Stimulated activated CD8-positive, alpha-beta memory T cell treated with anti-CD3 and anti-CD28 coated beads, Interleukin-4, amount 100 ng/mL, for 48 hours (primary cell): ENCODE data around the gene HOXA3.

Experiments
- DNase-seq: peaks from one replicate; pipeline ENCODE4 v3.0.0-alpha.2; 2020

The HOXA3 gene

DNA sequence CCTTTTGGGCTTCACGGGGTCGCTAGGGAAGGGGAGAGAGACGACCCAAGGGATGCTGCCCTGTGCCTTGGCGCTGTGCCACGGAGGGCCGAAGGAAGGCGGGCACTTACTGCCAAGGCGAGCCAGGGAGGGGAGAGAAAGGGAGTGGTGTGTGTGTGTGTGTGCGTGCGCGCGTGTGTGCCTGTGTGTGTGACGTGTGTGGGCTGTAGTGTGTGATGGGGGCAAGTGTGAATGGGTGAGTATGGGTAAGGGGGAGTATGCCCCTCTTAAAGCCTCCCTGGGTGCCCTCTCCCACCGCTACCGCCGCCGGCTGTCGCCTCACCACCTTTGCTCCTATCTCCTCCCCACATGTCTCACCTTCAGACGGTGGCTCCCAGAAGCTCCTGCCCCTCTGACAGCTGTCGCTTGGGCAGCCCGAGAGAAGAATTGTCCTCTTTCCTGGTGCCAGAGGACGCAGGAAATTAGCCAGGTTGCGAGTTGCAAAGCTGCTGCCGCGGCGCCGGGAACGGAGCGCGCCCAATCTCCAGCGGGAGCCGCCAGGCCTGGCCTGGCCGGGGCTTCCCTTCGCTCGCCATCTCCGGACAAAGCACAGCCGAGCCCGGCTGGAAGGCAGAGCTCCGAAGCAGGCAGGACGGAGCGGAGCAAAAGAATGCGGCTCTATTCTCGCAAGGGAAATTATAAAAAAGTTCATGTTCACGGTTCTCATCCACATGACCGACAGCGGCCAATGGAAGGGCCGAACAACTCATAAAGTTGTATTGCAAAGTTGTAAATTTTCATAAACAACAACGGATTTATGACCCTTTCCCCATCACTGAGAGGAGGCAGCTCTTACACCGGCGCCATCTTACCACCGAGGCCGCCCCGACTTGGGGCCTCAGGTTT lies at the start of gene HOXA3:
TSS of gene HOXA3 (minus strand) at position 653 of the 885 bp plus-strand sequence. CDS start 41,943 bp downstream, outside the sequence.
- no peak for DNase-seq

DNA sequence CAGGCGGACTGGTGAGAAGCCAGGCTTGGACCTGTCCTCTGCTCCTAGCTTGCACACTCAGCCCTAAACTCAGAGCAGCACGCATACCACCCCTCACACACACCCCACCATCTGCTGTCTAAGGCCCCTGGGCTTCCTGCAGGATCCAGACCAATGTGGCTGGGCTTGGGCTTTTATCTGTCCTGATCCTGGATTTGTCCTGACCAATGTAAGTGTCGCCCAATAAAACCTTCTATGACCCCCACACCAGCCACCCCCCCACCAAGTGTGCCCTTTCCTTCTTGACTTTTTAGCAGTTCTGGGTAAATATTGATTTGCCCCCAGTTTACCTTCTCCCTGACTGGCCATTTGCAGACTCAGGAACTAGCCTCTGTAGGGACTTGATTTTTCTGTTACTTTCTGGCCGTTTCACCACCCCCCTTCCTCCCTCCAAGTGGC lies 49.2 kb upstream of the HOXA3 start:
- DNase-seq = no peak

DNA sequence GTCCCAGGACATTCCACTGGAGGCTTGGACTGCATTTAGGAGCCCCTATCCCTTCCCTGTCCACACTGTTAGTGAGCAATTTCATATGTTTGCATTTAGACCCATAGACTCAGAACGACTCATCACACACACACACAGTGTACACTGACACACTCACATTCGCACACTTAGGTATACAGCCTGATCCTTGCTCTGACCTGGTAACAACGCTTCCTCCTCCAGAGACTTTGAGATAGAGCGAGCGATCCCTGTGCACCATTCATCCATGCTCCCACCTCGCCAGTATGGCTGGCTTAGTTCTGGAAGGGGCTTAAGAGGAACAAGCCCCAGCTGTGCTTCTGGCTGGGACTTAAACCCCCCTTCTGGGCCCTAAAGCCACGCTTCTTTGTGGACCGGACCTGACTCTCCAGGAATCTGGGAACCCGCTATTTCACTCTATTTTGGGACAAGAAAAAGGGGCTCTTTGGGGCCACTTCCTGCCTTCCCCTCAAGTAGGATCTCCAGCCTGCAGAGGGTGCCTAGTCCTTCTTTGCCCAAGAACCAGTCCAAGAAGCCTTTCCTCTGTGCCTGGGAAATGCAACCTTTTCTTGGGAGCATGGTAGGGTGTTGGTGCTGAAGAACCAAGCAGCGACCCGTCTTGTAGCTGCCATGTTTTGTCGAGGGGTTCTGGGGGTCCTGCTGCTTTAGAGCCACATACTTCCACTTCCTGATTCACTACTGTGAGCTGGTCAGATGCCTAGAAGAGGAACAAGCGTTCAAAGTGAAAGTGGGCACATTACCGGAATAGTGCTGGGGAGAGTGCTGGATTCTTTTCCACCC lies 48.6 kb upstream of the HOXA3 start:
- DNase-seq = no peak

DNA sequence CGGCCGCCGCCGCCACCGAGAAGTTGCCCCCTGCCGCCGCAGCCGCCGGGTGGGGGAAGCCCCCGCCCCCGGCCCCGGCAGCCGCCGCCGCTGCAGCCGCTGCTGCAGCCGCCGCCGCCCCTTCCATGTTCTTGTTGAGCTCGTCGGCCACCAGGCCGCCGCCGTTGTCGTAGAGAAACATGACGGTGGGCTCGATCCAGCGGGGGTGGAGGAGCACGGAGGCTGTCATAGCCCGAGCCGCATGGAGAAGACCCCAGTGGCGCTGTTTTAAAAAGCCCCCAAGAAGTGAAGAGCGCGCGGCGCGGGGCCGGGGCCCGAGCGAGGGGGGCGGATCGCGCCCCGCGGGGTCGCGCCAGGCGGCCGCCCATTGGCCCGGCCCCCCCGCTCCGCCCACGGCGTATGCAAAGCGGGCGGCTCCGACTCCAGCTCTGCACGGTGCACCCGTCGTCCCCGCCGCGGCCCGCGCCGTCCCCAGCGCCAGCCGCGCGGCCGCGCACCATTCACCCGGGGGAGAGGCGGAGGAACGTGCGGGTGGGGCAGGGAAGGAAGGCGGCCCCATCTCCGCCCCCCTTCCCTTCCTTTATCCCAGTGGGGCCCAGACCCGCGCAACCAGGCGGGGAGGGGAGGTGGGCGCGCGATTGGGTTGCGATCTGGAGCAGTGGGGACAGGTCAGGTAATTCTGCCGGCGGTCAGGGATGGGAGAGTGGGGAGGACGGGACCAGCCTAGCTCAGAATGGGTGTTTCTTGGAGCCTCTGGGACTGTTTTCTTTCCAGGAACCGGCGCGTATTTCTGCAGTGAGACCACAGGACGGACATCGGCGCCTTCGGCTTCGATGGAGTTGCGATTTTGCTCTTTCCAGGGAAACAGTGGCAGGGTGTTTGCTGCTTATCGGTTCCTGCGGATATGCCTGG lies 47.7 kb upstream of the HOXA3 start, which contains the start of gene HOXA13:
TSS of gene HOXA13 (minus strand) at position 243 of the 912 bp plus-strand sequence. CDS start at position 229, 14 bp downstream.
- DNase-seq = no peak

DNA sequence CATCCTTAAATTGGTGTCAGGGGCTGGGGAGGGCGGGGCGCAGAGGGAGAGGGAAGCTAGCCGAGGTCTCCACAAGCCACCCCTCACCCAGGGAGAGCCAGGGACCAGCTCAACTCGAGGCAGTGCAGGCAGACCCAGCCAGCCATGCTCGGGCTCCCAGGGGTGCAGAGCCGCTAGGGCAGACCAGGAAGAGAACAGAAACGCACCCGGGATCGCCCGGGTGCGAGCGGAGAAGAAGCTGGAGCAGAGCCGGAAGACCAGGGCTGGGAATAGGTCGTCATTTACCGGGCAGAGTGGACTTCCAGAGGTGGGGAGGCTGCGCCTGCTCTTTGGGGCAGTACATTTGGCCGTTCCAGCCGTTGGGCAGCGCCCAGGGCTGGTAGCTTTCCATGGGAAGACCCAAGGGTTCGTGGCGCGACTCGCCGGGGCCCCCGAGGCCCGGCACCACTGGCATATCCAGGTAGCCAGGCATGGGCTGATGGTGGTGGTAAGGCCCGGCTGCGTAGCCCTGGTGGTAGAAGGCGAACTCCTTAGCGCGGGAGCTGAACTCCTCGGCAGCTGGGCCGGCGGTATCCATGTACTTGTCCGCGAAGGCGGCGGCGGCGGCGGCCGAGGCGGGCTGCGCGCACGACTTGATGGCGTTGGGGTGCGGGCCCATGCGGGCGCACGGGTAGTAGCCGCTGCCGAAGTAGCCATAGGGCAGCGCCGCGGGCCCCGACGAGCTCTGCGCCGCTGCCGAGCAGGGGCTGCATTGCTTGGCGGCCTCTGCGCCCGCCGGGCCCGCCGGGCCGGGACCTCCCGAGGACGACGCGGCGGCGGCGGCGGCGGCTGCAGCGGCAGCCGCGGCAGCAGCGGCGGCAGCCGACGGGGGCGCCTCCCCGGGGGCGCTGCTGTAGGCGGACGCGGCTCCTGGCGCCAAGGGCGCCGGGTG lies 46.8 kb upstream of the HOXA3 start:
- DNase-seq = no peak

DNA sequence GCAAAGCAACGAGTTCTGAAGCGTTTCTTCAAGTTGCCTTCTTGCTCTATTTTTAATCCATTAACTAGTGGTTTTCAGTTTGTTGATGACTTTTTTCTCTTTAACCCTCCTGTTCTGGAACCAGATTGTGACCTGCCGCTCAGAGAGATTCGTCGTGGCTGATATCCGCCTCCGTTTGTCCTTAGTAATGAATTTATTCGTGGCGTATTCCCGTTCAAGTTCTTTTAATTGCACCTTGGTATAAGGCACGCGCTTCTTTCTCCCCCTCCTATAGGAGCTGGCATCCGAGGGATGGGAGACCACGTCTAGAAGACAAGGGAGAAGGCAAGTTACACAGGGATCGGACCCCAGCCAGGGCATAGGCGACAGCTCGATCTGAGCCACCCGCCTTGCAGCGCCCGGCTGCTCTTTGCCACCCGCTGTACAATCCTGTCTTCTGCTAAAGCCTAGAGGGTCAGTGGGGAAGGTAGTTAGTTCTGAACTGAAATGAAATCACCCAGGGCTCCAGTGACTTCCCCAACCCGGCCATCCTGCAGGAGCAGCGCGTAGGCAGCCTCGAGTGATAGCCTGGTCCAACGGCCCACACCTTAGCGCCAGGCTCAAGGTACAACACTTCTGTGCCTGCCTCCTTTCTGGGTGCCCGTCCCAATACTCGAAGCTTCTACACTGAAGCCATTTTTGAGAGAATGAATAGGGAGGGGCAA lies 45.9 kb upstream of the HOXA3 start:
- peak; percentile 25 for DNase-seq

DNA sequence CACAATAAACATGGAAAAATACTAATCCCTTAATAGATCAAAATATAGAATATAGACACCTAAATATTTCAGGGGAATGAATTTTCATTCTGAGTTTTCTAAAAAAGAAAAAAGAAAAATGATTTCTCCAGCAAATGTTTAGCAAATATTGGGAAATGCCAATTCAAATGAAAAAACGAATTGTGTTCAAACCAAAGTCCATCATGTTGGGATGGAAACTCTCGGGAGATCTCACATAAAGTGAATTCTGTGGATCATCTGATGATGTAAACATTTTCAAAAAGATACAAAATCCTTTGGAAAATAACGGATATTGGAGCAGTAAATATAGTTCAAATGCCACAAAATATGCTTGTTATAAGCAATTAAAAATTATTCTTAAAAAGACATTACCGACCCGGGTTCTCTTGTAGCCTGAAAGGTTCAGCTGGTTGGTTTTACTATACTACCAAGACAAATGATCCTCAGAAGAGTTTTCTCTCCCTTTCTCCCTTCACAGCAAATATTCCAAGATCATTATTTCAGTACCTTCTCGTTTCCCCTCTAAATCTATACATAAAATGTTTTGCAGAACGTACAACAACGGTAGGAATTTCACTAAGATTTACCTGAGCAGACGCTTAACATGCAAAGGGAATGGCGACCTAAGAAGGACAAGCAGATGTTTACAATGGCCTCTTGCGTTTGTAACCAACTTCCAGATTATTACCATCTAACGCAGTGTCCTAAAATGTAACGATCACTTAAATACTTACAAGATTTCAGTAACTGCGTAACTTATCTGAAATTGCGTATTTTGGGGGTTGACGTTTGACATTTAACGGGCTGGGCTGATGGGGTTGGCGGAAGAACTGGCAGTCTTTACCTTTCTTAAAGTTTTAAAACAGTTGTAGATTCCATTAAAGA lies 45.0 kb upstream of the HOXA3 start:
- no peak for DNase-seq

DNA sequence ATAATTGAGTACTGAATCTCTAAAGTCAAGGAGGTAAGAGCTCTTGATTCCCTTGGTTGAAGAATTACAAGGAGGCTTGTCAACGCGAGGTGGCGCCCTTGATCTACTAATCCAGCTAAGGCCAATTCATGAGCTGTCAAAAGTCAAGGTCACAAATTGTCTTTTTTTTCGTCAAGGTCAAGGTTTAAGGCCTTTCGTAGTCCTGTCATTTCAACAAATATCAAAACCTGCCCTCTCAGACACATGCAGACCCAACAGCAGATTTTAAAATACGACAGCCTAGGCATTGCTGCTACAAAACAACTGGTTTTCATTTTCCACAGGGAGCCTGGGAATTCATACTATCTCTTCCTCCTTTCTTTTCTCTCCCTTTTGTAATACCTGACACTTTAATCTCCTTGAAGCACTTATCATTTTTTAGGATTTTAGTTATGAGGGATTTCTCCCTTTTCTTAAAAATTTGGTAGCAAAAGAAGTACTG lies 43.9 kb upstream of the HOXA3 start:
- peak; percentile 91 for DNase-seq

DNA sequence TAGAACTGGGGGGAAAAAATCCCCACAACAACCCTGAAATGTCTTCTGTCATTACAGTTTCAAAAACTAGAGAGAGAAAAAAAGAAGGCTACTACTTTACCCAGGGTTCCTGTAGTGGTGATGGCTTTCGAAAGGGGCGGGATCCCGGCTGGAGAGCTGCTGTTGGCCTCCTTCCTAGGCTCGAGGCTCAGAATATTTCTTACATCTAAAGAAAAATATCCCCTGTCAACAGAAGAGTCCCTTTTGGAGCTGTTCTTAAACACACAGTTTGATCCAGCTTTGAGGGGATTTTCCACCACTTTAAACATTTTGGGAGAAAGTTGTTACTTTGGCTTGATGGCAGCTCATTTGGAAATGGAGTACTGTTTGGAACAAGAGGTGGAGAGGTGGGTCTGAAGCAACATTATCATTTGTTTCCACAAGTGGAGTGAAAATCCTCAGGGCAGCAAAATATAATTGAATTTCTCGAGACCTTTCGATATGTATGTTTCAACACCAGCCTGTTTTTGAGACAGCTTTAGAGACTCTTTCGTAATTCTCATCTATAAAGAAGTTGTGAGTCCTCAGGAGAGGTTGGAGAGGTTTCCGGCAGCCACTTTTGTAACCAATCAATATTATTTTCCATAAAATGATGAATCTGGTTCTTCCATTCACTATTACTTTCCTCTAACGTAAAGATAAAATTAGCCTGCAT lies 42.5 kb upstream of the HOXA3 start:
- peak; percentile 16 for DNase-seq

DNA sequence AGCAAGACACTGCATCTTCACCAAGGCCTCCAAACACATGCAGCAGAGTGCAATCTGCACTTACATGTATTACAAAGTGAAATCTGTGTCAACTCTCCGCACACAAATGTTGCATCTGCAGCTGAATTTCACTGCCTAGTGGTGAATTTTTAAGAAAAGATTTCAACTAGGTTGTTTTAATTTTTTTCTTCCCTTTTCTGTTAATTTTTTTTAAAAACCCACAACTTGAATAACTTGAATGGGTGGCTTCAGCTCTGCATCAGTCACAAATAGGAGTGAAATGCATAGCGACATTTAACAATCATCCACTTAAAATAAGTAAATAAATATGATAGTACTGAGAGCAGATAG lies 41.6 kb upstream of the HOXA3 start:
- no peak for DNase-seq

DNA sequence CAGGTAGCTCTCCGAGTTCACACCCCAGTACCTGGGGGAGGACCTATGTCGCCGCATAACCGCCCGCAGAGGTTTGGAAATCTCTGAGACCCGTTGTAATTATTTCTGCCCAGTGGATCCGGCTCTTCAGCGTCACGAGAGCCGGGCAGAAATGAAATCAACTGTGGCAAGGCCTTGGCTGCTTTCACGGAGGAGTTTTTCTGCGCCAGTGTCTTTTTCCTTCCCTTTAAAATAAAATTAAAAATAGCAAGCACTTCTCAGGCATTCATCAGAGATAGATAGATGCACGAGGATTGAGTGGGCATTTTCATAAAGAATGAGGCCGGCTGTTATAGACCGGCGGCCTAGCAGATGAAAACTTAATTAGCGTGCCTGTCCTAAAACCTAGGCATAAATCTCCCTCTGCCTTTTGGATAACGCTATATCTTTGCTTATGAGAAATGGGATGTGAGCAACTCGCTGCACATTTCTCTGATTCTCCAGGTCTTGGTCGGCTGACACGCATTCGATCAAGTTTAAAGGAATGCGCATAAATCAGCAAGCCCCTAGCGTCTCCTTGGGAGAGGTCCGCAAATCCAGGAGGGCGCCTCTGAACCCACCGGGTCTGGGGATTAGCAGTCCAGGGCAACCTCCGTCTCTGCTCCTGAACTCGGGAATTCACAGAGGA lies 41.1 kb upstream of the HOXA3 start:
- peak; percentile 17 for DNase-seq

DNA sequence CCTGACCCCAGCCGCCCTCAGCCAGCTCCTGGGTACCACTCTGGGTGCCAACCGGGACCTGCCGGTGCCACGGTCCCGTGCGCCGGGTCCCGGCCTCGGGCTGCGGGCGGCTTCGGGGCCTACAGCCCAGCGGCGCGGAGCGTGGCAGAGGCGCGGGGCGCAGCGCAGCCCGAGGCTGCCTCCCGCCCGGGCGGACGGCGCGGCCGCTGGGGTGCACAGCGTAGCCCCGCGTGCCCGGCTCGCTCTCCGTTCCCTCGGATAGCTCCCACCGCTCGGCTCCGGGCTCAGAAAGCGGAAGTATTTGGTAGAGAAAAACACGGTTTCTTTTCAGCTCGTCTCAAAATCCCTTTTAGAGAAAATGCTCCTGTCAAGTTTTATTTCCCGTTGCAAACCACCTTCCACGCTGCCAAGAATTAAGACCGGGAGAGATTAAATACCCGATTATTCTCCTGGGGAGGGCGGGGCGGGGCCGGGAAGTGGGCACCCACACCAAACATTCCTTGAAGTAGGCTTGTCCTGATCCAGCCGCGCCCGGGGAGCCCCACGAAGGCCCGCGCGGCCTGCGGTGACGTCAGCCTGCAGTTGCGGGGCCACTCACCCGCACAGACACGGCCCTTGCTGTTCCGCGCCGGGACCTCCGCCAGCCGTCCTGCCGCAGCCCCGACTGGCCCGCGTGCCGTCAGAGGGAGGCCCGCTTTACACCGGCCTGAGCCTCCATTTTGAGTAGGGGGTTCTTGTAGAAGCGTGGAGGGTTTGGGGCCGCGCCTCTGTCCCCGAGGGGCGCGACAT lies 40.4 kb upstream of the HOXA3 start:
- peak; percentile 28 for DNase-seq

DNA sequence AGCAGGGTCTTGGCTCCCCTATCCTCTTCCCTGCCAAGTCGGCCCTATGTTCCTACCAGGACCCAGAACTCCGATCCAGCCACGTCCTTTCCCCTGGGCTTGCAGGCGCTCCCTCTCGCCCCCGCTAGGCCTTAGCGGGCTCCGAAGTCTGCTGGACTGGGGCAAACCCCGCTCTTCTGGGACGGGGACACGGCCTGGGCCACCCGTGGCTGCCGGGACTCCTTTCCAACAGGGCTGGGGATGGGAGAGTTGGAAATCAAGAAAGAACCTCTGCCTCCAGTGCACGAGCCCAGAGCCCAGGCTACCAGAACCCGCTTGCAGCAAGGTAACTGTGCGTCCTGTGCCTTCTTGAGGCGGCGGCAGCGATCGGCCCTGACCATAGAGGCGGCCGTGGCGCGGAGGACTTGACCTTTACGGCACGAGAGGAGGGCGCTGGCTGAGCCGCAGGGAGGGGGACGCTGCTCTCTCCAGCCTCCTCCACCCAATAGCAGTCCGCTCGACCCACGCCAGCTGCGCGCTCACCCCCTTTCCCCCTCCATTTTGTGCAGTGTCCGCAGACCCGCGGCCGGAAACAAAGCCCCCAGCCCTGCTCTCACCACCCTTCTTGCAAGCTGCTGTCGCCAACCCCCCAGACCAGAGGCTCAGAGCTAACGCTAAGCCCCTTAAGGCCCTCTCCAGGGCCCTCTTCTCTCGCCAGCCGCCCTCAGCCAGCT lies 39.6 kb upstream of the HOXA3 start:
- peak; percentile 24 for DNase-seq

DNA sequence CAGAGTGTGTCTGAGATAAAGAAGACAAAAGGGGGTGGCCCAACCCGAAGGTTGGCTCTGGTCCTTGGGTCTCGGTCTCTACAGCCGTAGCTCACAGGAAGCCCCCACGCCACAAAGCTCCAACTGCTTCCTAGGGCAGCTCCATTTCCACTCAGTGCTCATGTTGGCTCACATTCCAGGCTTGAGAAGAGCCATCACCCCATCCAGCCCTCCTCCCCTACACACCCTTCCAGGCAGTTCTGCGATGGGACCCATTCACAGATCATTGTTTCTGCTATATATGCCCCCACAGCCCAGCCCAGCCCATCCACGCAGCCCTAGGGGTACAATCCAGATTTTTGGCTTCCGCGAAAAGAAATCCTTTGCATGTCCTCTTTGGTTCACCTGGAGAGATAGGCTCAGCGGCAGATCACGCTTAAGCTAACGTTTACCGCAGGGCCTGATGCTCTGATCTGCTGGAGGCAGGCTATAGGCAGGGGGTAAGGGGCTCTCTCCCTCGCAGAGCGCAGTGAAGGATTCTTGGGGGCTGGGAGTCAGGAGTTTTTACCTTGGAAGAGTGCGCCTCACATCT lies 38.9 kb upstream of the HOXA3 start:
- DNase-seq = peak; percentile 21

DNA sequence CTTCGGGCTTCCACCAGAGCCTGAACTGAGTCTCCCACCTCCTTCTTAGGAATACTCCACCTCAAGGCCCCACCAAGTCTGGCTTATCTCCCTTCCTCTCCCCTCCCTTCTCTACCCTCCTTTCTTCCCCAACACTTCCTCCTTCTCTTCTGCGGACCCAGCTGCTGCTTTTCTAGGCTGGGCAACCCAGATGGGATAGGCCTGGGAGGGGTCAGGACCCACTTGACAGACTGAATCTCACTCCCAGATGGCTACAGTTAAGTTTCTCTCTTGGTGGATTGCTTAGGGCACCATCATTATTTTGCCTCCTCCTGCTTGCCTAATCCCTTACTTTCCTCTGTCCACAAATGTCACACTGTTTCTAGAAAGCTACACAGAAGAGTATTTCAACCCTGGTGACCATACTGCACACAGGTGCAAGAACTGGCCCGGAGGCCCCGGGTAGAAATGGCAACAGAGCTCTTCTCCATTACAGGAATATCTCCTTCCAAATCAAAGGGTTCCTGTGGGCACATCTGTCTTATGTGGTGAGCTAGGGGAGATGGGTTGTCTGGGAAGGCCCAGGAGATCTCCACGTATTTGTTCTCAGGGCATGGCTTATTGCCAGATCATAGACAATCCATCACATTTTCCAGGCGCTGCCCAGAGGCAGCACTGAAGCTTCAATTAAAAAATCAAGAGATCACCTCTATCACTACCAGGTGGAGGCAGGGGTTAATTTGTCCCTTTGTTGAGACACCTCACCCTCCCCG lies 37.8 kb upstream of the HOXA3 start:
- peak; percentile 13 for DNase-seq
